ENCODE results near the gene RPS28. TPM values are rescaled to one million over a fixed set of nuclear protein-coding genes. Genes with fewer than 3 reads are reported as not detected.

The RPS28 gene
- total RNA-seq, 1 donor from 2014 or later: 1,184 TPM

Other genes with a start within 250 kb of the RPS28 start
- 0.09 TPM for gene FBN3, start 171.9 kb upstream of the RPS28 start, total RNA-seq
- 20.7 TPM for gene CERS4, start 112.1 kb upstream of the RPS28 start, total RNA-seq
- gene CD320, start 13.1 kb upstream of the RPS28 start, total RNA-seq: 52.2 TPM
- 45.2 TPM for gene NDUFA7, start 121 bp upstream of the RPS28 start, total RNA-seq
- 7.7 TPM for gene KANK3, start 21.8 kb downstream of the RPS28 start, total RNA-seq
- 5.3 TPM for gene ANGPTL4, start 42.7 kb downstream of the RPS28 start, total RNA-seq
- 170 TPM for gene RAB11B, start 68.9 kb downstream of the RPS28 start, total RNA-seq
- 45.8 TPM for gene MARCHF2, start 91.8 kb downstream of the RPS28 start, total RNA-seq
- 152 TPM for gene HNRNPM, start 123.5 kb downstream of the RPS28 start, total RNA-seq
- 4.8 TPM for gene PRAM1, start 181.1 kb downstream of the RPS28 start, total RNA-seq
- gene ZNF414, start 192.7 kb downstream of the RPS28 start, total RNA-seq: 32.8 TPM